ENCODE measurements around the gene KNOP1.
"Not testable (repeated sequence)": the region's sequence is repeated elsewhere in the genome, so short reads cannot be mapped to it uniquely, and the experiment has no call there.

KNOP1 gene

GRCh38 chr16:19677402-19677801 lies 40.6 kb downstream of the KNOP1 start:
- no peak overlapping the region for H3K27ac ChIP-seq
- no peak for TF ChIP-seq CTCF (IDR thresholded peaks at IDR 0.05; ENCODE audit: low read depth, low read length)
- peaks cover 2% of the 10 kb centered on the region for H3K36me3 ChIP-seq
- no peaks in the 10 kb centered on the region for H3K9me3 ChIP-seq (ENCODE audit: severe bottlenecking)
- DNase-seq = no peak
- no peak overlapping the region for H3K4me3 ChIP-seq (ENCODE audit: low read depth, low read length)
- H3K27me3 ChIP-seq (ENCODE audit: insufficient read depth, low read depth, severe bottlenecking) = no peaks in the 10 kb centered on the region

- Histone ChIP-seq H3K4me3 (ENCODE audit: low read depth, low read length) (no peak overlapping the region), H3K36me3 (no peaks in the 10 kb centered on the region; the same call in 1 of the 2 replicates), H3K27ac (no peak overlapping the region), H3K27me3 (ENCODE audit: insufficient read depth, low read depth, severe bottlenecking) (no peaks in the 10 kb centered on the region), H3K9me3 (ENCODE audit: severe bottlenecking) (no peaks in the 10 kb centered on the region)
- DNase-seq = no peak
- TF ChIP-seq CTCF (IDR thresholded peaks at IDR 0.05; ENCODE audit: low read depth, low read length) = no peak
Observed at GRCh38 chr16:19674485-19674884, 43.5 kb downstream of the KNOP1 start.

- no peaks in the 10 kb centered on the region for H3K9me3 ChIP-seq (ENCODE audit: severe bottlenecking)
- no peaks in the 10 kb centered on the region; the same call in 1 of the 2 replicates for H3K36me3 ChIP-seq
- H3K4me3 ChIP-seq (ENCODE audit: low read depth, low read length) = no peak overlapping the region
- no peak for DNase-seq
- no peak for TF ChIP-seq CTCF (IDR thresholded peaks at IDR 0.05; ENCODE audit: low read depth, low read length)
- no peak overlapping the region for H3K27ac ChIP-seq
- no peaks in the 10 kb centered on the region for H3K27me3 ChIP-seq (ENCODE audit: insufficient read depth, low read depth, severe bottlenecking)
Observed at GRCh38 chr16:19672378-19672777, 45.6 kb downstream of the KNOP1 start.

GRCh38 chr16:19666477-19666876 lies 51.5 kb downstream of the KNOP1 start:
- TF ChIP-seq CTCF (IDR thresholded peaks at IDR 0.05; ENCODE audit: low read depth, low read length) = no peak
- H3K4me3 ChIP-seq (ENCODE audit: low read depth, low read length) = no peak overlapping the region
- H3K36me3 ChIP-seq = peaks cover 5% of the 10 kb centered on the region; the same call in 1 of the 2 replicates
- DNase-seq = no peak
- H3K27ac ChIP-seq = no peak overlapping the region
- H3K27me3 ChIP-seq (ENCODE audit: insufficient read depth, low read depth, severe bottlenecking) = no peaks in the 10 kb centered on the region
- H3K9me3 ChIP-seq (ENCODE audit: severe bottlenecking) = no peaks in the 10 kb centered on the region

- not testable (repeated sequence) for H3K4me3 ChIP-seq (ENCODE audit: low read depth, low read length); H3K27ac ChIP-seq; H3K9me3 ChIP-seq (ENCODE audit: severe bottlenecking); H3K36me3 ChIP-seq; H3K27me3 ChIP-seq (ENCODE audit: insufficient read depth, low read depth, severe bottlenecking); DNase-seq
Observed at GRCh38 chr16:19665313-19665712, 52.7 kb downstream of the KNOP1 start.

- no peaks in the 10 kb centered on the region for H3K27me3 ChIP-seq (ENCODE audit: insufficient read depth, low read depth, severe bottlenecking)
- H3K36me3 ChIP-seq = peaks cover 5% of the 10 kb centered on the region; the same call in 1 of the 2 replicates
- no peak overlapping the region for H3K4me3 ChIP-seq (ENCODE audit: low read depth, low read length)
- no peak overlapping the region for H3K27ac ChIP-seq
- TF ChIP-seq CTCF (IDR thresholded peaks at IDR 0.05; ENCODE audit: low read depth, low read length) = no peak
- no peaks in the 10 kb centered on the region for H3K9me3 ChIP-seq (ENCODE audit: severe bottlenecking)
- DNase-seq = no peak
Observed at GRCh38 chr16:19664166-19664565, 53.9 kb downstream of the KNOP1 start.
